HepG2 (cell line): ENCODE measurements around the gene SGSH. TPM values are rescaled to one million over a fixed set of nuclear protein-coding genes. Genes with fewer than 3 reads are reported as not detected.

Experiments used
- HNF4A ChIP-seq: sonication (generic); formaldehyde crosslinking; IDR thresholded peaks from 2 replicates; pipeline ENCODE4 v1.4.0; 2020; ENCODE audit warnings: missing genetic modification reagents
- MED8 ChIP-seq: sonication (generic); formaldehyde crosslinking; IDR thresholded peaks from 2 replicates; pipeline ENCODE4 v1.8.1; 2023; ENCODE audit warnings: mild to moderate bottlenecking, missing genetic modification reagents; ENCODE audit not compliant: insufficient replicate concordance
- MTA1 ChIP-seq: sonication (generic); formaldehyde crosslinking; IDR thresholded peaks from 2 replicates; pipeline ENCODE4 v1.4.0; 2020; ENCODE audit warnings: missing genetic modification reagents, mild to moderate bottlenecking, borderline replicate concordance
- RBFOX2 ChIP-seq: fragments of 200-400 bp; formaldehyde crosslinking; IDR thresholded peaks from 2 replicates; pipeline ENCODE4 v1.6.1; 2017; ENCODE audit warnings: low read depth, mild to moderate bottlenecking, low read length
- SRSF9 ChIP-seq: fragments of 200-400 bp; formaldehyde crosslinking; IDR thresholded peaks from 2 replicates; pipeline ENCODE4 v1.6.1; 2018; ENCODE audit warnings: borderline replicate concordance, mild to moderate bottlenecking, low read depth, low read length; ENCODE audit not compliant: insufficient read depth, poor library complexity, severe bottlenecking
- TBP ChIP-seq: sonication (generic); formaldehyde crosslinking; IDR thresholded peaks from 2 replicates; pipeline ENCODE4 v1.5.0; 2020; ENCODE audit warnings: missing genetic modification reagents
- THYN1 ChIP-seq: sonication (generic); formaldehyde crosslinking; IDR thresholded peaks from 2 replicates; pipeline ENCODE4 v1.8.1; 2023; ENCODE audit warnings: low read depth, mild to moderate bottlenecking, moderate library complexity, missing genetic modification reagents, borderline replicate concordance
- WIZ ChIP-seq: sonication (generic); formaldehyde crosslinking; IDR thresholded peaks from 2 replicates; pipeline ENCODE4 v1.5.1; 2020; ENCODE audit warnings: mild to moderate bottlenecking, missing genetic modification reagents
- YEATS2 ChIP-seq: sonication (generic); formaldehyde crosslinking; IDR thresholded peaks from 2 replicates; pipeline ENCODE4 v1.4.0; 2020; ENCODE audit warnings: missing genetic modification reagents, borderline replicate concordance
- ZNF292 ChIP-seq: sonication (generic); formaldehyde crosslinking; IDR thresholded peaks from 2 replicates; pipeline ENCODE4 v1.8.1; 2022; ENCODE audit warnings: mild to moderate bottlenecking, low read depth, missing genetic modification reagents, borderline replicate concordance
- ZNF337 ChIP-seq: sonication (generic); formaldehyde crosslinking; IDR thresholded peaks from 2 replicates; pipeline ENCODE4 v1.5.1; 2020; ENCODE audit warnings: missing genetic modification reagents, low read depth, mild to moderate bottlenecking, borderline replicate concordance
- ZNF431 ChIP-seq: sonication (generic); formaldehyde crosslinking; IDR thresholded peaks from 2 replicates; pipeline ENCODE4 v1.9.0; 2022; ENCODE audit warnings: missing genetic modification reagents, low read depth, mild to moderate bottlenecking, borderline replicate concordance
- ZNF619 ChIP-seq: sonication (generic); formaldehyde crosslinking; IDR thresholded peaks from 2 replicates; pipeline ENCODE4 v1.4.0; 2020; ENCODE audit warnings: mild to moderate bottlenecking, missing genetic modification reagents
- polyA plus RNA-seq, 8 experiments: library from polyadenylated mRNA; depleted of rRNA in 3 of 8; stranded (reverse) in 7 of 8; unstranded in 1 of 8; fragments of >200 nt; fragmentation: Illumina TruSeq in 4 of 8; extraction: Trizol in 4 of 8; gene quantifications; 2 replicates each; pipeline versions ENCODE4 v1.2.1 to v1.2.3, GENCODE V29; 2011 to 2016; ENCODE audit warnings: low read depth in 4 of 8, missing spikeins in 1 of 8, mixed read lengths in 1 of 8; ENCODE audit not compliant: insufficient read depth in 1 of 8
- total RNA-seq, 5 experiments: library from RNA; depleted of rRNA; stranded (reverse); fragments of >200 nt; fragmentation: Illumina TruSeq; extraction: Trizol; gene quantifications; 2 replicates each; pipeline ENCODE4 v1.2.3, GENCODE V29; 2016; ENCODE audit warnings: low read depth in 1 of 5
- TF ChIP-seq, protein P1 (sequence below): sonication (generic); formaldehyde crosslinking; IDR thresholded peaks from 2 replicates; pipeline ENCODE4 v1.4.0; 2020; ENCODE audit warnings: missing genetic modification reagents, borderline replicate concordance
- TF ChIP-seq, protein P2 (sequence below): sonication (generic); formaldehyde crosslinking; IDR thresholded peaks from 2 replicates; pipeline ENCODE4 v1.4.0; 2020; ENCODE audit warnings: mild to moderate bottlenecking, missing genetic modification reagents
- TF ChIP-seq, protein P3 (sequence below): sonication (generic); formaldehyde crosslinking; conservative IDR thresholded peaks from 2 replicates; pipeline ENCODE4 v1.5.0; 2020; ENCODE audit warnings: missing genetic modification reagents
- TF ChIP-seq, protein P4 (sequence below): sonication (generic); formaldehyde crosslinking; IDR thresholded peaks from 2 replicates; pipeline ENCODE4 v1.4.0; 2020; ENCODE audit warnings: mild to moderate bottlenecking, missing genetic modification reagents
- TF ChIP-seq, protein P5 (sequence below): fragments of 450-650 bp; IDR thresholded peaks from 2 replicates; pipeline ENCODE4 v1.6.1; 2017; ENCODE audit warnings: mild to moderate bottlenecking

SGSH gene
- total and polyA plus RNA-seq, 2 of the 13 experiments (the other 11 are each of a cell fraction or from before 2014, with no cell fraction given), result 12.2 to 17.6 TPM

DNA sequence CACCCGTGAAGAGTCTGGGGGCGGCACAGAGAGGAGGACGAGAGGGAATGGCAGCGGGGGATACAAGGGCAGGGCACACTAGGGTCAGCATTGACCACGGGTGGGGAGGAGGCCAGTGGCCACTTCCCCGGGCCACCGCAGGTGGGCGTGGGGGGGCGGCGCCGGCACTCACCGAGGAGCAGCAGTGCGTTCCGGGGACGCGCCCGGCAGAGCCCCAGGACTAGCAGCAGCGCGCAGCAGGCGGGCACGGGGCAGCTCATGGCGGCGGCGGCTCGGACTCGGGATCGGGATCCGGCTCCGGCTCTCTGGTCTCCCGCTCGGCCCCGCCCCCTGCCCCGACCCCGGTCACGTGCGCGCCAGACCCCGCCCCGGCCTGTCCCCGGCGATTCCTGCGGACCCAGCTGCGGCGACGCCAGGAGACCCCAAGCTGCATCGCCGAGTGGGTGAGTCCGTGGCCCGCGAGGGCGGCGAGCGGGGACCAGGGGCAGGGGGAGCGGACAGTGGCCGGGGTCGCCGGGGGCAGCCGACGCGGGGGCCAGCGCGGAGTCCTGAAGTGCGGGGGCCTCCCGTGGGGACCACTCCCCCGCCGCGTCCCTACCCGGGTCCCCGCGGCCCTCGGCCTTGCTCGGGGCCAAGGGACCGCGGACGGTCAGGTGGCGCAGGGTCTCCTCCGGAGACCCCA lies at the start of gene SGSH, which contains the start of gene SLC26A11 (continued):
- no peak for TF ChIP-seq WIZ (CRISPR knock-in tag)
- TF ChIP-seq SRSF9, result no peak
- TF ChIP-seq, protein P1, sequence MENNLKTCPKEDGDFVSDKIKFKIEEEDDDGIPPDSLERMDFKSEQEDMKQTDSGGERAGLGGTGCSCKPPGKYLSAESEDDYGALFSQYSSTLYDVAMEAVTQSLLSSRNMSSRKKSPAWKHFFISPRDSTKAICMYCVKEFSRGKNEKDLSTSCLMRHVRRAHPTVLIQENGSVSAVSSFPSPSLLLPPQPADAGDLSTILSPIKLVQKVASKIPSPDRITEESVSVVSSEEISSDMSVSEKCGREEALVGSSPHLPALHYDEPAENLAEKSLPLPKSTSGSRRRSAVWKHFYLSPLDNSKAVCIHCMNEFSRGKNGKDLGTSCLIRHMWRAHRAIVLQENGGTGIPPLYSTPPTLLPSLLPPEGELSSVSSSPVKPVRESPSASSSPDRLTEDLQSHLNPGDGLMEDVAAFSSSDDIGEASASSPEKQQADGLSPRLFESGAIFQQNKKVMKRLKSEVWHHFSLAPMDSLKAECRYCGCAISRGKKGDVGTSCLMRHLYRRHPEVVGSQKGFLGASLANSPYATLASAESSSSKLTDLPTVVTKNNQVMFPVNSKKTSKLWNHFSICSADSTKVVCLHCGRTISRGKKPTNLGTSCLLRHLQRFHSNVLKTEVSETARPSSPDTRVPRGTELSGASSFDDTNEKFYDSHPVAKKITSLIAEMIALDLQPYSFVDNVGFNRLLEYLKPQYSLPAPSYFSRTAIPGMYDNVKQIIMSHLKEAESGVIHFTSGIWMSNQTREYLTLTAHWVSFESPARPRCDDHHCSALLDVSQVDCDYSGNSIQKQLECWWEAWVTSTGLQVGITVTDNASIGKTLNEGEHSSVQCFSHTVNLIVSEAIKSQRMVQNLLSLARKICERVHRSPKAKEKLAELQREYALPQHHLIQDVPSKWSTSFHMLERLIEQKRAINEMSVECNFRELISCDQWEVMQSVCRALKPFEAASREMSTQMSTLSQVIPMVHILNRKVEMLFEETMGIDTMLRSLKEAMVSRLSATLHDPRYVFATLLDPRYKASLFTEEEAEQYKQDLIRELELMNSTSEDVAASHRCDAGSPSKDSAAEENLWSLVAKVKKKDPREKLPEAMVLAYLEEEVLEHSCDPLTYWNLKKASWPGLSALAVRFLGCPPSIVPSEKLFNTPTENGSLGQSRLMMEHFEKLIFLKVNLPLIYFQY (CRISPR knock-in tag), result no peak
- no peak; the same call in 1 of the 2 replicates for TF ChIP-seq ZNF337 (CRISPR knock-in tag)
- TF ChIP-seq THYN1 (CRISPR knock-in tag), result no peak
- TF ChIP-seq YEATS2, result peak; percentile 49; the same call in 1 of the 2 replicates
- peak; percentile 8; the same call in 1 of the 2 replicates for TF ChIP-seq HNF4A (CRISPR knock-in tag)
- TF ChIP-seq ZNF431 (CRISPR knock-in tag), result no peak
- TF ChIP-seq MTA1 (CRISPR knock-in tag), result peak; percentile 55; the same call in 1 of the 2 replicates
- 0 out of 2 replicates have a peak, but pooled peaks have one; percentile 19 for TF ChIP-seq ZNF292 (CRISPR knock-in tag)
- TF ChIP-seq ZNF619 (CRISPR knock-in tag), result no peak
- TF ChIP-seq, protein P2, sequence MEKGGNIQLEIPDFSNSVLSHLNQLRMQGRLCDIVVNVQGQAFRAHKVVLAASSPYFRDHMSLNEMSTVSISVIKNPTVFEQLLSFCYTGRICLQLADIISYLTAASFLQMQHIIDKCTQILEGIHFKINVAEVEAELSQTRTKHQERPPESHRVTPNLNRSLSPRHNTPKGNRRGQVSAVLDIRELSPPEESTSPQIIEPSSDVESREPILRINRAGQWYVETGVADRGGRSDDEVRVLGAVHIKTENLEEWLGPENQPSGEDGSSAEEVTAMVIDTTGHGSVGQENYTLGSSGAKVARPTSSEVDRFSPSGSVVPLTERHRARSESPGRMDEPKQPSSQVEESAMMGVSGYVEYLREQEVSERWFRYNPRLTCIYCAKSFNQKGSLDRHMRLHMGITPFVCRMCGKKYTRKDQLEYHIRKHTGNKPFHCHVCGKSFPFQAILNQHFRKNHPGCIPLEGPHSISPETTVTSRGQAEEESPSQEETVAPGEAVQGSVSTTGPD (CRISPR knock-in tag), result no peak
- TF ChIP-seq, protein P3, sequence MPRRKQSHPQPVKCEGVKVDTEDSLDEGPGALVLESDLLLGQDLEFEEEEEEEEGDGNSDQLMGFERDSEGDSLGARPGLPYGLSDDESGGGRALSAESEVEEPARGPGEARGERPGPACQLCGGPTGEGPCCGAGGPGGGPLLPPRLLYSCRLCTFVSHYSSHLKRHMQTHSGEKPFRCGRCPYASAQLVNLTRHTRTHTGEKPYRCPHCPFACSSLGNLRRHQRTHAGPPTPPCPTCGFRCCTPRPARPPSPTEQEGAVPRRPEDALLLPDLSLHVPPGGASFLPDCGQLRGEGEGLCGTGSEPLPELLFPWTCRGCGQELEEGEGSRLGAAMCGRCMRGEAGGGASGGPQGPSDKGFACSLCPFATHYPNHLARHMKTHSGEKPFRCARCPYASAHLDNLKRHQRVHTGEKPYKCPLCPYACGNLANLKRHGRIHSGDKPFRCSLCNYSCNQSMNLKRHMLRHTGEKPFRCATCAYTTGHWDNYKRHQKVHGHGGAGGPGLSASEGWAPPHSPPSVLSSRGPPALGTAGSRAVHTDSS, result no peak
- TF ChIP-seq, protein P4, sequence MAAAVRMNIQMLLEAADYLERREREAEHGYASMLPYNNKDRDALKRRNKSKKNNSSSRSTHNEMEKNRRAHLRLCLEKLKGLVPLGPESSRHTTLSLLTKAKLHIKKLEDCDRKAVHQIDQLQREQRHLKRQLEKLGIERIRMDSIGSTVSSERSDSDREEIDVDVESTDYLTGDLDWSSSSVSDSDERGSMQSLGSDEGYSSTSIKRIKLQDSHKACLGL (CRISPR knock-in tag), result peak; percentile 85
- TF ChIP-seq MED8 (CRISPR knock-in tag), result no peak
- TF ChIP-seq RBFOX2, result peak; percentile 88
- TF ChIP-seq, protein P5, sequence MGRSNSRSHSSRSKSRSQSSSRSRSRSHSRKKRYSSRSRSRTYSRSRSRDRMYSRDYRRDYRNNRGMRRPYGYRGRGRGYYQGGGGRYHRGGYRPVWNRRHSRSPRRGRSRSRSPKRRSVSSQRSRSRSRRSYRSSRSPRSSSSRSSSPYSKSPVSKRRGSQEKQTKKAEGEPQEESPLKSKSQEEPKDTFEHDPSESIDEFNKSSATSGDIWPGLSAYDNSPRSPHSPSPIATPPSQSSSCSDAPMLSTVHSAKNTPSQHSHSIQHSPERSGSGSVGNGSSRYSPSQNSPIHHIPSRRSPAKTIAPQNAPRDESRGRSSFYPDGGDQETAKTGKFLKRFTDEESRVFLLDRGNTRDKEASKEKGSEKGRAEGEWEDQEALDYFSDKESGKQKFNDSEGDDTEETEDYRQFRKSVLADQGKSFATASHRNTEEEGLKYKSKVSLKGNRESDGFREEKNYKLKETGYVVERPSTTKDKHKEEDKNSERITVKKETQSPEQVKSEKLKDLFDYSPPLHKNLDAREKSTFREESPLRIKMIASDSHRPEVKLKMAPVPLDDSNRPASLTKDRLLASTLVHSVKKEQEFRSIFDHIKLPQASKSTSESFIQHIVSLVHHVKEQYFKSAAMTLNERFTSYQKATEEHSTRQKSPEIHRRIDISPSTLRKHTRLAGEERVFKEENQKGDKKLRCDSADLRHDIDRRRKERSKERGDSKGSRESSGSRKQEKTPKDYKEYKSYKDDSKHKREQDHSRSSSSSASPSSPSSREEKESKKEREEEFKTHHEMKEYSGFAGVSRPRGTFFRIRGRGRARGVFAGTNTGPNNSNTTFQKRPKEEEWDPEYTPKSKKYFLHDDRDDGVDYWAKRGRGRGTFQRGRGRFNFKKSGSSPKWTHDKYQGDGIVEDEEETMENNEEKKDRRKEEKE, result no peak
- no peak for TF ChIP-seq TBP
